GM21526 (cell line): ENCODE results near the gene IL12B.
"Not testable (repeated sequence)": the region's sequence is repeated elsewhere in the genome, so short reads cannot be mapped to it uniquely, and the experiment has no call there.

Experiments used
- ATAC-seq: cut with Tn5 transposase; IDR thresholded peaks from one replicate; pipeline ENCODE4 v1.9.1; 2021; ENCODE audit warnings: moderate library complexity; ENCODE audit not compliant: unreplicated experiment, low FRiP score

Gene IL12B

DNA sequence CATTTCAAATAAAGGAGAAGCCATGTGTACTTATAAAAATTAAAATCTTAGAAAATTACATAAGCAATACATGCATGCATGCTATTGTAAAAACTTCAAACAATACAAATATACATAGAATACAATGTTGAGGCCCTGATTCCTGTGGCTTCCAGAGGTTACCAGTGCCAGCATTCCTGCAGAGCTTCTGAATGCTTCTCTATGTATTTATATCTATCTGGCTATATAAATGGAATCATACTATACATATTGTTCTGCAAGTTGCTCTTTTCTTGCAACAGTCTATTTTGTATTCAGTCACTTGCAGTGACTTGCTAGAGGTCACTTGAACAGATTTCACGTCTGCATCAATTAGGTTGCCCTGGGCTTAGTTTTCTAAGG, 3.2 kb upstream of the IL12B start:
- no peak for ATAC-seq

- ATAC-seq: no peak
These were observed 2.7 kb upstream of the IL12B start for GRCh38 chr5:159332800-159333544.

DNA sequence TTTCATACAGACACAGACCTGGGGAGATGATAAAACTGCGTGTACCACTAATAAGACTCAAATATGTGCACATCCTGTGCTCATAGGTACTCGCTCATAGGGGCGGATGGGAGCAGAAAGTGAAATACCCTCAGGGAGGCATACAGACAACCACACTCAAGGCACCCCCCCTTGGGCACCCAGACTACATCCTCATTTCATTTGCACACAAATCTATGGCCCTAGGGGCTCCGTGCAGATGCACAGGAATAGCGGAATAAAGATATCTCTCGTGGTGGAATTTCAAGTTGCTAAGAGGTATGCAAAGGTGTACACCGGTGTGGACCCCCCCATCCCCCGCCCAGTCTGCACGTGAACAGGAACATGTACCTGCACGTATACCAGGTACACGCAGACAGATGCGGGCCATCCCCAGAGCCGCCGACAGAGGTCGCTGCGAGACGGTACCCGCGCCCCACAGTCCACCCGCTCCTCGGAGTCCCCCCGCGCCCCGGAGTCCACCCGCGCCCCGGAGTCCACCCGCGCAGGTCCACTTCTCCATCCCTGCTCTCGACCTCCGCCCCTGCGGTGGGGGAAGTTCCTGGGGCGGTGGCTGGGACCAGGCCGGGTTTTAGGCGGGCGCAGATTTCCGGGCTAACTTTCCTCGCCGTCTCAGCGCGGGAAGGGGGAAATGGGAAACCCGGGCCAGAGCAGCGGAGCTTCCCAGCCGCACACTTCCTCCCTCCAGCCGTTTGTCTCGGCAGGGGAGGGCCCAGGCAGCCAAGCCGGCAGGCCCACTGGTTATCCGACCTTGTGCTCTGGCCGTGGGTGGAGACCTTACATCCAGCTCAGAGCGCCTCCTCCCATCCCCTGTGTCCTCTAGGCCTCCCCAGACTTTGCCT, 1.0 kb upstream of the IL12B start:
- no peak for ATAC-seq

DNA sequence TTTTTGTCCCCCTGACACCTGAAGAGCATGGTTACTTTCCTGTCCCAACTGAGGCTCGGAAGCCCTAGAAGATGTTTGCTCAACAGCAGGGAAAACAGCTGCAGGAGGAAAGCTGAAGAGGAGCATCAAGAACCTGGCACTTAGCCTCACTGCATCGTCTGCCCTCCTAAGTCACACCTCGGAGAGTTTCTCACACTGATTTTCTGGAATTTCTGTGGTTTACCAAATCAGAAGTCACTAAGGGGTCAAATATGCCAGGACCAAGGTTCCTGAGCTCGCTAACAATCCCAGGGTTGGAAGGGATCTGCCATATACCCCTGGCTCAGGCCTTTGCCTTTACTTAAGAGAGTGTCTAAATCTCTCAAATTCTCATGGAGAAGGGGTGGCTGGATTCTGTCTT, 5.3 kb downstream of the IL12B start:
- no peak for ATAC-seq

DNA sequence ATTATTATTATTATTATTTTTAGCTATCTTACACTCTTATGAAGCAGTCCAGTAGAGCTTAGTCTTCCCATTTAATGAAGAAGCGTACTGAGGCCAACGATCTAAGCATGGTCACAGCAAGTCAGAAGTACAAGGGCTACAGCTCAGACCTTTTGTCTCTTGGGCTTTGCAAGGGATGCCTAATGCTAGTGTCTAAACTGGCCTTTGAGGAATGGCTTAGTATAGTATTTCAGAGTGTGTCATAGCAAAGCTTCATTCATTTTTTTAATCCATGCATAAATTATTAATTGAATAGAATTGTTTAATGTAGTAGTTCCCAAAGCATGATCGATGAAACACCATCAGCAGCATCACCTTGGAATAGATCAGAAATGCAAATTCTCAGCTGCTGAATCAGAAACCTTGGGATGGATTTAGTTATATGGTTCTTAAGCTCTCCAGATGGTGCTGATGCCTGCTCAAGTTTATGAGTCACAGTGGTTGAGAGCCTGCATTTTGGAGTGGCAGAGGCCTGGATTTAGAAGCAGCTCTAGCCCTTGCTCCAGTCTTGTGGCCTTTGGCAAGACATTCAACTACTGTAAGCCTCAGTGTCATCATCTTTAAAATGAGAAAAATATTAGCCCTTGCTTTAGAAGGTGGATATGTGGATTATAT, 6.1 kb downstream of the IL12B start:
- no peak for ATAC-seq

GRCh38 chr5:159322180-159322579, 8.1 kb downstream of the IL12B start:
- no peak for ATAC-seq

DNA sequence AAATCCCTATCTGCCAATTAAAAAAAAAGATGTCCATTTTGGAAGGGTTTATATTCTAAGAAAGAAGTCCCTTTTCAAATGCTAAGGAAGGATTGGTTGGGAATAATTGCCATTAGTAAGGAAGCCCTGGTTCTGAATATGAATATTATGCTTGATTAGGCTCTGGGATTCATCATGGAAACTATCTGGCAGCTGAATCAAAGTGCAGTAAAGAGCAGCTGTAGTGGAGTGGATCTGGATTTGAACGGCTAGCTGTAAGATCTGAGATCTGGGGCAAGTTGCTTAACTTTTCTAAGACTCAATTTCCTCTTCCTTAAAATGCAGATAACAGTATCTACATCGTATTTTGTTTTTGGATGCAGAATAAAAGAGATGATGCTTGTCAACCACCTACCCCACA, 10.5 kb downstream of the IL12B start:
- ATAC-seq: no peak

DNA sequence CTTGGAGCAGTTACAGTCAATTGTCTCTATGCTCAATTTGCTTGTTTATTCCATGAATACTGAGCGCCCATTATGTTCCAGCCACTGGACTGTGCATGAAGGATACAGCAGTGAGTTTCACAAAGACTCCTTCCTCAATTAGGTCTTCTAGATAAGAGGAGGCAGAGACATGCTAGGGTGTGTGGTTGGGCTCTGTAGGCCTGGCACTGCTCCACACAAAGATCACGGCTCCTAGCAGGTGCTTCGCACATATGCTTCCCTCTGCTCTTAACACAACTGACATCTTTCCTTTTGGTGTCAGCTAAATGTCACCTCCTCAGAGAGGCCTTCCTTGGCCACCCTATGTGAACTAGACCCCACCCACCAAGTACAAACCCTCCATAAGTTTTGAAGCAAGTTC, 10.9 kb downstream of the IL12B start:
- no peak for ATAC-seq

DNA sequence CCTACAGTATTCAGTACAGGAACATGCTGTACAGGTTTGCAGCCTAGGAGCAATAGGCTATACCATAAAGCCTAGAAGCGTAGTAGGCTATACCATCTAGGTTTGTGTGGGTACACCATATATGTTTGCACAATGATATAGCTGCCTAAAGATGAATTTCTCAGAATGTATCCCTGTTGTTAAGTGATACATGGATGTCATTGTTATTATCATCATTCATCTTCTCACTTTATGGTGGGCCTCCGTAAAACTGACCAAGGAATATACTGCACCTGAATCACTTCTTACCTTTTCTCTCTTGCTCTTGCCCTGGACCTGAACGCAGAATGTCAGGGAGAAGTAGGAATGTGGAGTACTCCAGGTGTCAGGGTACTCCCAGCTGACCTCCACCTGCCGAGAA, 11.8 kb downstream of the IL12B start:
- no peak for ATAC-seq

- ATAC-seq: no peak
These were observed 12.4 kb downstream of the IL12B start for GRCh38 chr5:159317849-159318248.

GRCh38 chr5:159316519-159317383, 13.5 kb downstream of the IL12B start:
- no peak for ATAC-seq

DNA sequence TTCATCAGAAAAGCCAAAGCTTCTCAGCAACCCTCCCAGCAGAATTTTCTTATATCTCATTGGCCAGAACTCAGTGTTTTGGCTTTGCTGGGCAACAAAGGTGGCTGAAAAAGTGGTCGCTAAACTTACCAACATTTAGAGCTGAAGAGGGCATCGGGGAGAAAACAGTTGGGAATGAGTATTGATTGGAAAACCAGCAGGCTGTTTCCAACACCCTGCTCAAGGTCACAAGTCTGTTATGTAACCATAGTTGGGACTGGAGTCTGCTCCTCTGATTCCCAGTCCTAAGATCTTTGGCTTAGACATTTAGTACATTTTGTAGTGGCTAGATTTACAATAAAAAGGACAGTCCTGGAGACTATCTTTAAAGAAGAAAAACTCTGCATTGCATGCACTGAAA, 17.1 kb downstream of the IL12B start:
- ATAC-seq: no peak

DNA sequence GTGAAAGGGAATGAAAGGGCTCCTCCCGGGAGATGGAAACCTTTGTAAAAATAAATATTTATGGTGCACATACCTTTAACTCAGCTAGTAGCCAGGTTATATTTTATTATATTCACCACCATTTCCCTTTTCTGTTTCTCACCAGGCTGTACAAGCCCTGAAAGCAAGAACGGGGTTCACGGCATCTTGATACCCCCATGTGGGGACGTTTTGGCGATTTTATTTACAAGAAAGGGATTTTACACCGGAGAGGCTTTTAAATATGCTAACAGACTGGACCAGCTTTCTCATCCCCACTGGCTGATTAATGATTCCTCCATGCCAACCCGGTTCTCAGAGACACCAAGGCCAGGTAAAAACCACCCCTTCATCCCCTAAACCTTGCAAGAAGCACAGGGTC, 19.2 kb downstream of the IL12B start:
- no peak for ATAC-seq

DNA sequence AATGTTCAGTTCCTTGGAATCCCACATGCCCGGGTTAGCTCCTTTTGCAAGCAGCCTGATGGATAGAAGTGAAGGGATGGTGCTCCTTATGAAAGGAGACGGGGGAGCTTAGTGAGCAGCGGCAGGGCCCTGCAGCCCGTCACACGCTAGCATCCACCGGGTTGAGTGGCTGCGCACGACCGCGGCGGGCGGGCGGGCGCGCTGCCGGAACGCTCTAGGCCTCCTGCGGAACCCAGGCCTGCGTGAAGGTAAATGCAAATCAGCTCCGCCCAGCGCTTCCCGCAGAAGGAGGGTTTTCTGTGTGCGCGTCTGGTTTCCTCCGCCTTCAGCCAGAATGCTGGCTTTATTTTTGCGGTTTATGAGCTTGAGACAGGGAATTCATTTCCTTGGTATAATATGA, 19.8 kb downstream of the IL12B start:
- peak; percentile 62 for ATAC-seq

- no peak for ATAC-seq
These were observed 20.4 kb downstream of the IL12B start for GRCh38 chr5:159309689-159310433.

GRCh38 chr5:159304961-159305595, 25.2 kb downstream of the IL12B start:
- ATAC-seq: no peak

GRCh38 chr5:159303286-159303685, 27.0 kb downstream of the IL12B start:
- no peak for ATAC-seq

DNA sequence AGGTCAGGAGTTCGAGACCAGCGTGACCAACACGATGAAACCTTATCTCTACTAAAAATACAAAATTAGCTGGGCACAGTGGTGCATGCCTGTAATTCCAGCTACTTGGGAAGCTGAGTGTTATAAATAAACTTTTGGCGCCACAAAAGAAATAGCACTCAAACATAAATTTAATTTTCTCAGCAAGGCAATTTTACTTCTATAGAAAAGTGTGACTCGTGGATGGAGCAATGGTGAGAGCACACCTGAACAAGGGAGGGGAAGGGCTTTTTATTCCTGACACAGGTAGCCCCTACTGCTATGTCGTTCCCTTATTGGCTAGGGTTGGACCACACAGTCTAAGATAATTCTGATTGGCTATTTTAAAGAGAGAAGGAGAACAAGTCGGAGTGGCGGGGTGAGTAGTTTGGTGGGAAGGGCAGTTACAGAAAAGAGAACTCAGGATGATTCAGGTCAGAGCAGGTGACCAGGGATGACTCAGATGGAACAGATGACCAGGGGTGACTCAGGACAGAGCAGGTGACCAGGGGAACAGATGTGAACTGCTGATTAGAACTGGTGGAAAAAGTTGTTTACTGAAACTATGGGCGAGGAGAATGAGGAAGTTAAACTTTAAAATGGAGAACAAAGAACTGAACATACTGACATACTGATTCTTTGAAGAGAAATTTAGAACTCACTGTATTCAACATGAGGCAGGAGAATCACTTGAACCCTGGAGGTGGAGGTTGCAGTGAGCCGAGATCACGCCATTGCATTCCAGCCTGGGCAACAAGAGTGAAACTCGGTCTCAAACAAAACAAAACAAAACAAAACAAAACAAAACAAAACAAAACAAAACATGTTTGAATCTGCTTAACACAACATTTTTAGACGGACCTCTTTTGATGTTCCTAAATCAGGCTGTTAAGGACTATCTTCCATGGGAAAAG, 28.1 kb downstream of the IL12B start:
- ATAC-seq: not testable (repeated sequence)
